C4-2B (cell line): ENCODE results near the gene COL4A2.

ENCODE experiments used
- CTCF ChIP-seq: fragments of 450-650 bp; conservative IDR thresholded peaks from 2 replicates; pipeline ENCODE4 v1.5.1; 2017; ENCODE audit warnings: mild to moderate bottlenecking
- ZFX ChIP-seq: fragments of 450-650 bp; IDR thresholded peaks from 2 replicates; pipeline ENCODE4 v1.6.1; 2017

GRCh38 chr13:110475550-110476219 is 168.6 kb downstream of the COL4A2 start:
- TF ChIP-seq CTCF, result no peak
- TF ChIP-seq ZFX, result no peak
